Stimulated activated CD4-positive, alpha-beta T cell treated with anti-CD3 and anti-CD28 coated beads, Interleukin-12 subunit alpha, Interleukin-12 subunit beta, amount 100 ng/mL, for 24 hours (primary cell): ENCODE data around the gene LSM4.
"Not testable (repeated sequence)": the region's sequence is repeated elsewhere in the genome, so short reads cannot be mapped to it uniquely, and the experiment has no call there.

ENCODE experiments used
- DNase-seq, 2 experiments: peaks; one replicate each; pipeline ENCODE4 v3.0.0-alpha.2; 2020; ENCODE audit warnings: low read depth in 2 of 2

The LSM4 gene

GRCh38 chr19:18322759-18323460 lies at the start of gene LSM4:
TSS of gene LSM4 (minus strand) at chr19:18323076. CDS start at chr19:18323020, 56 bp downstream.
- DNase-seq, result peak; percentile 99

GRCh38 chr19:18368504-18369222 lies 45.8 kb upstream of the LSM4 start:
- DNase-seq, result no peak

DNA sequence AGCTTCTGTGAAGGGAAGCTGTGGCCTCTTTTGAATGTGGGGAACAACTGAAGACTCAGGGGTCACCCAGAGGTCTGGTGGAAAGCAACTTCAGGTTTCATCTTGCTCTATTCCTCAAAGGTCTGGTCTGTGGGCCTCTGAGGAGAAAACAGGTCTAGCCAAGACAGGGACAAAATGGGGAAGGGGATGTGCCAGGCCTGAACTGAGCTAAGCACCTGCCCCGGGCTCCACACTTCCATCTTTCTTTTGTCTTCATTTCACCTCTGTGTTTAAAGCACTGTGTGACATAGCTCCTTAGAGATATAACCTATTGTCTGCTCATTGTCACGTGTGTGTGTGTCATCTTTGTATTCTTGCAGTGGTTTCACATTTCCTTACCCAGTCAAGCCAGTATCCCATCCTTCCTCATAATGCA lies 43.2 kb upstream of the LSM4 start:
- DNase-seq, result no peak

- no peak for DNase-seq
Measured at GRCh38 chr19:18364826-18365528, 42.1 kb upstream of the LSM4 start.

DNA sequence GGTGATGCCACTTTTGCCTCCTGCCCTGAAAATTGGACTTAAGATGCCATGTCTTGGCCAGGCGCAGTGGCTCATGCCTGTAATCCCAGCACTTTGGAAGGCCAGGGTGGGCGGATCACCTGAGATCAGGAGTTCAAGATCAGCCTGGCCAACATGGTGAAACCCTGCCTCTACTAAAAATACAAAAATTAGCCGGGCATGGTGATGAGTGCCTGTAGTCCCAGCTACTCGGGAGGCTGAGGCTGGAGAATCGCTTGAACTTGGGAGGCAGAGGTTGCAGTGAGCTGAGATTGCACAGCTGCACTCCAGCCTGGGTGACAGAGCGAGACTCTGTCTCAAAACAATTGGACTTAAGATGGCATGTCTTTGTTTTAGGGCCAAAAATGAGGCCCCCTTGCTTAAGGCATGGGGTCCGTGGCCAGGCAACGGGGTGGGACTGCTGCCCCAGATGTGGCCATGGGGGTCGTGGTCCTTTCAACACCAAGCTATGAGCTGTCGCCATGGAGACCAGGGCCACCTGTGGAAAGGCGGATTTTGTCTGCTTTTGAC lies 41.5 kb upstream of the LSM4 start:
- DNase-seq, result not testable (repeated sequence)

GRCh38 chr19:18363787-18364186 lies 40.9 kb upstream of the LSM4 start:
- no peak for DNase-seq

DNA sequence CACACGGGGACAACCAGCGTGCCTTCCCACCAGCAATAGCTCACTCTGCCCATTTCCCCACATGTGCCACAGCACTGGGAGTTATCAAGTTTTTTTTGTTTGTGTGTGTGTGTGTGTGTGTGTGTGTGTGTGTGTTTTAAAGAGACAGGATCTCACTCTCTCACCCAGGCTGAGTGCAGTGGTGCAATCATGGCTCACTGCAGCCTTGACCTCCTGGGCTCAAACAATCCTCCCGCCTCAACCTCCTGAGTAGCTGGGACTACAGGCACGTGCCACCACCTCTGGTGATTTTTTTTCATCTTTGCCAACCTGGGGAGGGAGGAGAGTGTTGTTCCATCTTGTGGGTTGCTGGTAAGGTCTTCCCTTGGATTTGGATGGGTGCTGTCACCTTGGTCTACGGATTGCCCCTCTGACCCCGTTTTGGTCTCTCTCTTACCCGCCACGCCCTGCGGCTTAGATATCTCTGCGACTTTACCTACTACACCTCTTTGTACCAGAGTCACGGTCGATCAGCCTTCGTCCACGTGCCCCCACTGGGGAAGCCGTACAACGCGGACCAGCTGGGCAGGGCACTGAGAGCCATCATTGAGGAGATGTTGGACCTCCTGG lies 40.2 kb upstream of the LSM4 start:
- no peak for DNase-seq

GRCh38 chr19:18361646-18362045 lies 38.8 kb upstream of the LSM4 start:
- DNase-seq, result no peak

DNA sequence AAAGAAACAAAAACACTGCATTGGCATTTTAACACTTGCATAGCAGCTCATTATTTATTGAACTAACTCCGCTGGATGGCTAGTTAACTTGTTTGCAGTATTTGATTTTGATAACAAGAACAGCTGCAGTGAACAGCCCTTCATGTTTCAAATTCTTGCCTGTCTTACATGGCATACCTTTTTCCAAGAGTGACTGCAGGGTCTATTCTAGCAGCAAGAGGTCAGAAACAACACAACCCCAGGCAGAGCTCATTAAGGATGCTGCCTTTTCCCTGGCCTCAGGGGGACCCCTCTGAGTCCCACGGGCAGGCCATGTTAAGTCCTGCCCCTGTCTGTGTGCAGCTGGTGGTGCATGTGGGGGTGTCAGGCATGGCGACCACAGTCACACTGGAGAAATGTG lies 34.2 kb upstream of the LSM4 start:
- DNase-seq, result no peak

- DNase-seq, result not testable (repeated sequence)
Measured at GRCh38 chr19:18354743-18355142, 31.9 kb upstream of the LSM4 start.

DNA sequence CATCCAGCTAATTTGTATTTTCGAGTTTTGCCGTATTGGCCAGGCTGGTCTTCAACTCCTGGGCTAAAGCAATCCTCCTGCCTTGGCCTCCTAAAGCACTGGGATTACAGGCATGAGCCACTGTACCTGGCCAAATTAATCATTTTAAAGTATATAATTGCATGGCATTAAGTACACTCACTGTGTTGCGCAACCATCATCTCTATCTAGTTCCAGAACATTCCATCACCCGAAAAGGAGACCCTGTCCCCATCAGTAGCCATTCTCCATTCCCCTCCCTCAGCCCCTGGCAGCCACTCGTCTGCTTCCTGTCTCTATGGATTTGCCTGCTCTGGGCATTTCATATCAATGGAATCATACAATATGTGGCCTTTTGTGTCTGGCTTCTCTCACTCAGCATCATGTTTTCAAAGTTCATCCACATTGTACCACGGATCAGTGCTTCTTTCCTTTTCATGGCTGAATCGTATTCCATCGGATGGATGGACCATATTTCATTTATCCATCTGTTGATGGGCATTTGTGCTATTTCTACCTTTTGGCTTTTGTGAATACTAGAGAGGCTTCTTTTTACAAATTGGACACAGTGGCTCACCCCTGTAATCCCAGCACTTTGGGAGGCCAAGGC lies 30.6 kb upstream of the LSM4 start:
- no peak for DNase-seq

- DNase-seq, result no peak
Measured at GRCh38 chr19:18351544-18351943, 28.7 kb upstream of the LSM4 start.

- DNase-seq, result no peak
Measured at GRCh38 chr19:18350490-18350889, 27.6 kb upstream of the LSM4 start.

- DNase-seq, result peak in 1 of 2 experiments; percentile 24
Measured at GRCh38 chr19:18349524-18350128, 26.8 kb upstream of the LSM4 start.

- not testable (repeated sequence) for DNase-seq
Measured at GRCh38 chr19:18348818-18349339, 26.0 kb upstream of the LSM4 start.

GRCh38 chr19:18348171-18348570 lies 25.3 kb upstream of the LSM4 start:
- DNase-seq, result no peak

- no peak for DNase-seq
Measured at GRCh38 chr19:18346091-18346490, 23.2 kb upstream of the LSM4 start.

DNA sequence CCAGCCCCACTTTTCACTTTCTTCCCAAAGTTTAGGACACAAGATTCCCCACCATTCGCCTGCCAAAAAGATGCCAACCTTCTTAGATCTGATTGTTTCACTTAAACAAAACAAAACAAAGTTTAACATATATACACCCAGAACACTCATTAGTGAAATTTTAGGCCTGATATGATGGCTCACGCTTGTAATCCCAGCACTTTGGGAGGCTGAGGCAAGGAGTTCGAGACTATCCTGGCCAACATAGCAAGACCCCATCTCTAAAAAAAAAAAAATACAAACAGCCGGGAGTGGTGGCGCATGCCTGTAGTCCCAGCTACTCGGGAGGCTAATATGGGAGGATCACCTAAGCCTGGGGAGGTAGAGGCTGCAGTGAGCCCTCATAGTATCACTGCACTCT lies 22.4 kb upstream of the LSM4 start:
- DNase-seq, result no peak

DNA sequence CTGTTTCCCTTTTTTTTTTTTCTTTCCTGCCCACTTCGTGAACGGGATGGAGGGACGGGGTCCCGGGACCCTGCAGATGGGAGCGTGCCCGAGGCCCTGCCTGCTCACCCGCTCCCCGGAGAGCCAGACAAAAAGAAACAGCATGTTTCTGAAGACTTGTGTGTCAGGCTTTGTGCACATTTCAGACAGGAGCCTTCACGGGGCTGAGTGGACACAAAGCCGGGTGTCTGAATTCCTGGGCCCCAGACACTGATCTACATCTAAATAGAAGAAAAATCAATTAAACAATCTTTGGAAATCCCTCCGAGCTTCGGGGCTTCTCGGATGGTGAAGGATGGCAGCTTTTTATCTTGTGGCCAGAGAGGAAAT lies 21.7 kb upstream of the LSM4 start:
- no peak for DNase-seq

GRCh38 chr19:18342090-18342632 lies 19.3 kb upstream of the LSM4 start:
- DNase-seq, result no peak
